NCI-H748 treated with DMSO at 0.1 percent for 48 hours (cell line): ENCODE results near the gene FITM1.

ENCODE experiments used
- DNase-seq: peaks from one replicate; lab custom pipeline; 2025; lab: John Stamatoyannopoulos, UW

The FITM1 gene

DNA sequence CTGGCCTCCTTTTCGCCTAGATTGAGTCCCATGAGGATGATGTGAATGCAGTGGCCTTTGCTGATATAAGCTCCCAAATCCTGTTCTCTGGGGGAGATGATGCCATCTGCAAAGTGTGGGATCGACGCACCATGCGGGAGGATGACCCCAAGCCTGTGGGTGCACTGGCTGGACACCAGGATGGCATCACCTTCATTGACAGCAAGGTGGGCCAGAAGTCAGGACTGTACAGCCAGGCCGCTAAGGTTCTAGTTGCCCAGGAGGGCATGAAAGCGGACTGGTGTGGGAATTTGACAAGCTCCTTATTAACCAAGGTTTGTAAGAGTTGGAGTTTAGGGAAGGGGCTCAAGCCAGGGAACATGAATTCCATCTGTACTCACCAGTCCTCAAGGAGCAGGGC, 10.8 kb upstream of the FITM1 start:
- DNase-seq, result no peak

DNA sequence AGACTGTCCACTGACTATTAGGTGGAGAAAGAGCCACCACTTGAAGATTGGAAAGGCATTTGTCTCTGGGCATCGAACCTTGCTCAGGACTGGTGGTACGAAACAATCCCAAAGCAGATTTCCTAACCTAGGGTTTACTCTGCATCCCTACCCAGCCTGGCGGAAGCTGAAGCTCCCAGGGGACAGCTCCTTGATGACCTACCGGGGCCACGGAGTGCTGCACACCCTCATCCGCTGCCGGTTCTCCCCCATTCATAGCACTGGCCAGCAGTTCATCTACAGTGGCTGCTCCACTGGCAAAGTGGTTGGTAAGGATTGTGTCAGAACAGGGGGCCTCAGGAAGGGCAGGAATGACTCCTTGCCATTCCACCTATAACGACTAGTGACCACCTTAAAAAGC, 9.2 kb upstream of the FITM1 start:
- DNase-seq, result no peak

DNA sequence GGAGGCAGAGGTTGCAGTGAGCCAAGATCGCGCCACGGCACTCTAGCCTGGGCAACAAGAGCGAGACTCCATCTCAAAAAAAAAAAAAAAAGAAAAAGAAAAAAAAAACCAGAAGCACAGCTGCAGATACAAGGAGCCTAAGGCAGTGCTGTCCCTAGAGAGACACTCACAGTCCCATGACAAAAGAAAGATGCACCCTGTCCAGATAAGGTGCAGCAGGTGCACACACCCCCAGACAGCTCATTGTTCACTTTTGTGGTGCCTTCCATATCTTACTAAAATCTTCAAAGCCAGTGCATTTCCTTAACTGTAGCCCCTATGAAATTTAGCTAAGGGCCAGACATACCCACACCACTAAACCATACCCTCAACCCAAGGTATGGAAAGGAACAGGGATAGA, 8.0 kb upstream of the FITM1 start:
- DNase-seq, result no peak

DNA sequence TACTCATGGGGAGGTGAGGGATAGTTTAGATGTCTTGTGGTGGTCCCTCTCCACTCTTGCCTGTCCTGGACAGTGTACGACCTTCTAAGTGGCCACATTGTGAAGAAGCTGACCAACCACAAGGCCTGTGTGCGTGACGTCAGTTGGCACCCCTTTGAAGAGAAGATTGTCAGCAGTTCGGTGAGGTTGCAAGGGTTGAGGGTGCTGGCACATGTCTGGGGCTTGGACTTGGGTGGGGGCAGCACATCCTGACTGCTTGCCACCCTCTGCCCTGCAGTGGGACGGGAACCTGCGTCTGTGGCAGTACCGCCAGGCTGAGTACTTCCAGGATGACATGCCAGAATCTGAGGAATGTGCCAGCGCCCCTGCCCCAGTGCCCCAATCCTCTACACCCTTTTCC, 7.6 kb upstream of the FITM1 start:
- DNase-seq, result no peak

DNA sequence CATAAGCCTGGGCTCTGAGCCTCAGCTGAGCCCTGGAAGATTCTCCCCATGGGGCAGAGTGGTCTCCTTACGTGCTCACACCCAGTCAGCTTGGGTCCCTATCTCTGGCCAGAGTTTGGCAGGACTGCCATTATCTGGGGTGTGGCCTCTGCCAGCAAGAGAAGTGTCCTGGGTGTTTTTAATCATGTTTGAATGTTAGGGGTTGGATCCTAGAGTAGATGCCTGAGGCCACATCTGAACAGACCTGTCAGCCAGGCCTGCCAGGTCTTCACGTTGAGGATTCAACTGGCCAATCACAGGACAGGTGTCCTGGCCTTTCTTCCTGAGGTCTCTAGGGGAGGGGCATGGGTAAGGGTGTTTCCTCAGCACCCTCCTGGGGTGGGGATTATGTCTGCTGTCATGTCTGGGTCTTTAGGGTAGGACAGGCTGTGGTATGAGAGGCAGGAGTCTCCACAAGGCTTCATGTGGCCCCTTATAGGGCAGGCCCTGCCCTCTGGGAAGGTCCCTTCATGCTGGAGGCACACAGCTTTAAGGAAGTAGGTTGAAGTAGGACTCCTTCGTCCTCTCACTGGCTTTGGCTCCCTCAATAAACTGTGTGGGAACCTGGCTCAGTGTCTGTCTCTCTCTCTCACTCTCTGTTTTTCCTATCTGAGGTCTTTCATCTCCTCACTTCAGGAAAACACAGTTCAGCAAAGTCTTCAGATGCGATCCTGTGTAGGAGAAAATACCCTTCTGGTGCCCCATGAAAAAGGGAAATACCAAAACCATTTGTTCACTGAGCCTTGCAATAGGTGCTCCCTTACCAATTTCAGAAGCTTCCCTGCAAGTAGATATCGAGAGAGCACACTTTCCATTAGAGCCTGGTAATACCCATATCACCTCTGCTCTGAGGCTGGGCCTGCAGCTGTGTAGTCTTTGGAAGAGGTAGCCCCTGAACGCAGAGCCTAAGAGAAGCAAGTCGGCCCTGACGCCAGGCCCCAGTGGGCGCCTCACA, 6.7 kb upstream of the FITM1 start:
- DNase-seq, result no peak

DNA sequence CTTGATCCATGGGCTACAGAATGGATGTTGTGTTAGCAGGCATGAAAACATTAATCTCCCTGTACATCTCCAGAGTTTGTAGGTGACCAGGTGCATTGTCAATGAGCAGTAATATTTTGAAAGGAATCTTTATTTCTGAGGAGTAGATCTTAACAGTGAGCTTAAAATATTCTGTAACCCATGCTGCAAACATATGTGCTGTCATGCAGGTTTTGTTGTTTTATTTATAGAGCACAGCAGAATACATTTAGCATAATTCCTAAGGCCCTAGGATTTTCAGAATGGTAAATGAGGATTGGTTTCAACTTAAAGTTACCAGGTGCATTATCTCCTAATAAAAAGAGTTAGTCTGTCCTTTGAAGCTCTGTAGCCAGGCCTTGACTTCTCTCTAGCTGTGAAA, 3.5 kb upstream of the FITM1 start:
- DNase-seq, result no peak

DNA sequence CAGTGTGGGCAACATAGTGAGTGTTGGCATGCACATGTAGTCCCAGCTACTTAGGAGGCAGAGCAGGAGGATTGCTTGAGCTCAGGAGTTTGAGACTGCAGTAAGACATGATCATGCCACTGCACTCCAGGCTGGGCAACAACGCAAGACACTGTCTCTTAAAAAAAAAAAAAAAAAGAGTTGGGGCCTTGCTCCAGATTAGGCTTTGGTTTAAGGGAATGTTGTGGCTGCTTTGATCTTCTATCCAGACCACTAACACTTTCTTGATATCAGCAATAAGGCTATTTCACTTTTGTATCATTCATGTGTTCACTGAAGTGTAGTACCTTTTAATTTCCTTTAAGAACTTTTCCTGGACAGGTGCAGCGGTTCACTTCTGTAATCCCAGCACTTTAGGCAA, 2.8 kb upstream of the FITM1 start:
- no peak for DNase-seq

DNA sequence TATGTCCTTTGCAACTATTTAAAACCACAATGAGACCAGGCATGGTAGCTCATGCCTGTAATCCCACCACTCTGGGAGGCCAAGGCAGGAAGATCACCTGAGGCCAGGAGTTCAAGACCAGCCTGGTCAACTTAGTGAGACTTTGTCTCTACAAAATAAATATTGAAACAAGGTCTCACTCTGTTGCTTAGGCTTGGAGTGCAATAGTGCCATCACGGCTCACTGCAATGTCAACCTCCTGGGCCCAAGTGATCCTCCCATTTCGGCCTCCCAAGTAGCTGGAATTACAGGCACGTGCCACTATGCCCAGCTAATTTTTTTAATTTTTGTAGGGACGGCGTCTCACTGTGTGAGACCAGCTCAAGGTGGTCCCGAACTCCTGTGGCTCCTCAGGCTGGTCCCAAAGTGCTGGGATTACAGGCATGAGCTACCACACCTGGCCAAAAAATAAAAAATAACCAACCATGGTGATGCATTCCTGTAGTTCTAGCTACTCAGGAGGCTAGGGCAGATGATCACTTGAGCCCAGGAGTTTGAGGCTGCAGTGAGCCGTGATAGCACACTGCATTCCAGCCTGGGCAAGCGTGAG, 955 bp upstream of the FITM1 start:
- DNase-seq, result no peak

DNA sequence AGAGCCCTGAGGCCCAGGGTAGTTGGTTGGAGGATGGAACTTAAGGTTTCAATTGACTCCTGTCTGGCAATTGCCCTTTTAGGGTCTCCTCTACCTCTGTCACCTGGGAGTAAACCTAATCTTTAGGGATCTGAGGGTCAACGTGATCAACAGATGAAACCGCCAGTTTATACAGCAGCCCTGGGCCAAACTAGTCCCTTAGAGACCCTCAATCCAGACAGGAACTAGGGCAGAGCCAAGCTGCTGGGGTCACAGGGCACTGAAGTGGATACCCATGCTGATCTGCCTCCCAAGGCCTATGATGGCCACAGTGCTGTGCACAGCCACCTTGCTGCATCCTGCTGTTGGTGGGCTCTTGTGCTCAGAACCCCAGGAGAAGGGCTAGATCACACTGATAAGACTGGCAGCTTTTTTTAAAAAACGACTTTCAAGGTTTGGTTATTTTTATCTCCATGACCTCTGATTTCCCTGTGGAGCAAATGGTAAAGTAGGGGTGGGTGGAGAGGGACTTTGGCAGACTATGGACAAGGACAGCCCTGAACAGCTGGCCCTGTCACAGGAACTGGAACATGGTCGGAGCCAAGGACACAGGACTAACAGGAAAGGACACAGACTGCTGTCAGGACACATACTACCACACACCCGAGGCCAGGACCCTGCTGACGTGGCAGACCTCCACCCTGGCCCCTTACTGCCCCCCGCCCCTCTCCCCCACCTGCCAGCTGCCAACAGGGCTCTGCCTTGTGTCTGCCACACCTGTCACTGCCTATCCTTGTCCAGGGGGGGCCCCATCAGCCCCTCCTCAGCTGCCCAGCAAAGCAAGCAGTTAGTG, 474 bp downstream of the FITM1 start:
- DNase-seq, result no peak

DNA sequence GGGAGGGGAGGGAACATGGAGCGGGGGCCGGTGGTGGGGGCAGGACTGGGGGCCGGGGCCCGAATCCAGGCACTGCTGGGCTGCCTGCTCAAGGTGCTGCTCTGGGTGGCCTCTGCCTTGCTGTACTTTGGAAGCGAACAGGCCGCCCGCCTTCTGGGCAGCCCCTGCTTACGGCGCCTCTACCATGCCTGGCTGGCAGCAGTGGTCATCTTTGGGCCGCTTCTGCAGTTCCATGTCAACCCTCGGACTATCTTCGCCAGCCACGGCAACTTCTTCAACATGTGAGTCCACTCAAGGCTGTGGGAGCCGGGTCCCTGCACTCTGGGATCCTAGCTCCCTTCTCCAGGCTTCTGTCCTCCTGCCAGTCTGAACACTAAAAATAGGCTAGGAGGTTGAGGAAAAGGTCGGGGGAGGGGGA, 1.1 kb downstream of the FITM1 start:
- no peak for DNase-seq

DNA sequence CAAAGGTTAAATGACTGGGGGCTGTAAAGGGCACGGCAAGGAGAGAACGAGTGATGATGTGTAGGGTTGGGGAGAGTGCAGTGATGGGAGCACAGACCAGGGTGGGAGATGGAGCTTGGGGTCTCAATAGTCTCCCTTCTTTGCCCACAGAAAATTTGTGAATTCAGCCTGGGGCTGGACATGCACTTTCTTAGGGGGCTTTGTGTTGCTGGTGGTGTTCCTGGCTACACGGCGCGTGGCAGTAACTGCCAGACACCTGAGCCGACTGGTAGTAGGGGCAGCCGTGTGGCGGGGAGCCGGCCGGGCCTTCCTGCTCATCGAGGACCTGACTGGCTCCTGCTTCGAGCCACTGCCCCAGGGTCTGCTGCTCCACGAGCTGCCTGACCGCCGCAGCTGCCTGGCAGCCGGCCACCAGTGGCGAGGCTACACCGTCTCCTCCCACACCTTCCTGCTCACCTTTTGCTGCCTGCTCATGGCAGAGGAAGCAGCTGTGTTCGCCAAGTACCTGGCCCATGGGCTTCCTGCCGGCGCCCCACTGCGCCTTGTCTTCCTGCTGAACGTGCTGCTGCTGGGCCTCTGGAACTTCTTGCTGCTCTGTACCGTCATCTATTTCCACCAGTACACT, 1.7 kb downstream of the FITM1 start:
- DNase-seq, result no peak

DNA sequence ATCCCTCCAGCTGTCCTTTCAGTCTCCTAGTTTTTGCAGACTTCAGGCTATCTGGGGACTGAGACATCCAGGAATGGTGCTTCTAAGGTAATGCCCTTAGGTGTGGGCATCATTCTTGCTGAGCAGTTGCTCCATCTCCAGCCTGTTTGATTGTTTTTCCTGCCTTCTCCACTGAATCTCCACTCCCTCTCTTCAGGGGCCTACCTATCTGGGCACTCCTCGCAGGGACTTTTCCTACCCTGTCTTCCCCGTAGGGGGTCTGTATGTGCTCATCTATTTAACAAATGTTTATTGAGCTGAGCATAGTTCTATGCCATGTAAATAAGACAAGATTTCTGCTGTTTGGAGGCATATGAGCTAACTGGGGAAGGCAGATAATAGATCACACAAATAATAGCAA, 2.5 kb downstream of the FITM1 start:
- DNase-seq, result no peak

DNA sequence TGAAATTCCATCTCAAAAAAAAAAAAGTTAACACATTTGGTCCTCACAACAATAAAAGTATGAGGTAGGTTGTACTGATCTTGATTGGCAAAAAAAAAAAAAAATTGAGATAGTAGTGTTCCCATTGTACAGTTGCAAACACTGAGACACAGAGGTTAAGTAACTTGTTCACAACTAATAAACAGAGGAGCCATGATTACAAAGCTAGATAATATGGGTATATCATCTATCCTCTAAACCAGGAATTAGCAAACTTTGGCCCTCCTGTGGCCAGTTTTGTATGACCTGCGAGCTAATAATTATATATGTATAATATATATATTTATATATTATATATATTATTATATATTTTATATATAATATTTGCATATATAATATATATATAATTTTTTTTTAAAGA, 3.3 kb downstream of the FITM1 start:
- no peak for DNase-seq

DNA sequence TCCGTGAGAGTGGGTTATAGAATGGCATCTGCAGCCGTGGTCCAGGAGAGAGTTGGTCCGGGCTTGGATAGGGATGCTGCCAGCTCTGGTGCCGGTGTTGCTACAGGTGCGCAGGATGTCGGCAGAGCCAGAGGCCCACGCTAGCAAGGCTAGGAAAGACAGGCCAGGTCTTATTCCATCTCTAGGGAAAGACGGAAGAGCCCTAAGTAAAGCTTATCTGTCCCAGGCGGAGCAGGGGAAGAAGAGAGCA, 5.0 kb downstream of the FITM1 start:
- no peak for DNase-seq

DNA sequence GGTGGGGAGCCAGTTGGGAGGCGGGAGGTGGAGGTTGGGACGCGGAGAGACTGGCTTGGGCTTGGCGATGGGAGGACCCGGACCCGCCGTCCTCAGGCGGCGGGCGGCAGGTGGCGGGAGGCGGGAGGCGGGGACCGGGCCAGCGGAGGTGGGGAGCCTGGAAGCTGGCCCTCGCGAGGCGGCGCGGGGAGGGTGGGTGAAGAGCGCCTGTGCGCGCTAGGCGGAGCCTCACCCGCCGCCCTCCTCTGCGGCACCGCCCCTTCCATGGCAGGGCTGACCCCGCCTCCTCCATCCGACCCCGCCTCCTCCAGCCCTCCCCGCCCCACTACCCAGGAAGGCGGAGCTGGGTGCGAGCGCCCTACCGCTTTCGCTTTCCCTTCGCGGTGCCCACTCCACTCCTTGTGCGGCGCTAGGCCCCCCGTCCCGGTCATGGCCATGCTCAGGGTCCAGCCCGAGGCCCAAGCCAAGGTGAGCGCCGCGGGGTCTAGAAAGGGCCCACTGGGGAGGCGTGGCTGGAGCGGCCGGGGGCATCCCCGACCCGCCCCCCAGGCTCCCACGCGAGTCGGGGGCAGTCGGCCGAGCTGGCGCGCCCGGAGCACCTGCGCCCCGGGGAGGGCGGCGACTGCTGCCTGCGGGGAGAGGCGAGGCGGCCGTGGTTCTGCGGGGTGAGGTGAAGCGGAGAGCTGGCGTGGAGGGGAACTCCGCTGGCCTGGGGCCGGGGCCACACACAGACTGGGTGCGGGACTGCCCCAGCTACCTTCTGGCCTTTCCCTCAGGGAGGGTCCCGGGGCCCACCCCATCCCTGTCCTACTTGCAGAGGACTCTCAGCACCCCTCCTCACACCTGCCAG, 5.6 kb downstream of the FITM1 start, which contains the start of gene PSME1:
PSME1 (plus strand) TSS at position 361 of the 850 bp plus-strand sequence; CDS start at position 430, 69 bp downstream.
- peak; percentile 73 for DNase-seq

DNA sequence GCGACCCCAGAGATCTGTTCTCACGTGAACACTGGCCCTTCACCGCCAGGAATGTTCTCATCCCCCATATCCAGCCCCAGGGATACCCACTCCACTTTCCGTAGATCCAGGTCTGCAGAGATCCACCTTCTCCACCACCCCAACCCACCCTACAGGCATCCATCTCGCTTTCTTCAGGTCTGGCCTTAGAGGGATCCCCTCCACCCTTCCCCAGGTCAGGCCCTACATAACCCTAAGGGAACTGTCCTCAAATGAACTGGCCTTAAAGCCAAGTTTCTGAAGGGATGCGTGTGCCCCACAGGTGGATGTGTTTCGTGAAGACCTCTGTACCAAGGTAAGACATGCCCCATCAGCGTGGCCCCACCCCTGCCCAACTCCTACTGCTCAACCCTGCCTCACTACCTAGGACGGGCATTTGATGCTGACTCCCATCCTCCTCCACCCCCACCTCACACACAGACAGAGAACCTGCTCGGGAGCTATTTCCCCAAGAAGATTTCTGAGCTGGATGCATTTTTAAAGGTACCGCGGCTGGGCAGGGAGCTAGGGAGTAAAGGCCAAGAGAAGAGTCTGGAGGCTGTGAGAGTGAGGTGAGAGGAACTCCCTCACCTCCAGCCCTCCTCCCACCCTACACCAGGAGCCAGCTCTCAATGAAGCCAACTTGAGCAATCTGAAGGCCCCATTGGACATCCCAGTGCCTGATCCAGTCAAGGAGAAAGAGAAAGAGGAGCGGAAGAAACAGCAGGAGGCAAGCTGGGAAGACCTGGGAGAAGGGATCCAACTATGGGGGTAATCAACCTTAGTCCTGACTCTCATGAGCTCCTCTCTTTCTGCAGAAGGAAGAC, 6.4 kb downstream of the FITM1 start:
- no peak for DNase-seq

DNA sequence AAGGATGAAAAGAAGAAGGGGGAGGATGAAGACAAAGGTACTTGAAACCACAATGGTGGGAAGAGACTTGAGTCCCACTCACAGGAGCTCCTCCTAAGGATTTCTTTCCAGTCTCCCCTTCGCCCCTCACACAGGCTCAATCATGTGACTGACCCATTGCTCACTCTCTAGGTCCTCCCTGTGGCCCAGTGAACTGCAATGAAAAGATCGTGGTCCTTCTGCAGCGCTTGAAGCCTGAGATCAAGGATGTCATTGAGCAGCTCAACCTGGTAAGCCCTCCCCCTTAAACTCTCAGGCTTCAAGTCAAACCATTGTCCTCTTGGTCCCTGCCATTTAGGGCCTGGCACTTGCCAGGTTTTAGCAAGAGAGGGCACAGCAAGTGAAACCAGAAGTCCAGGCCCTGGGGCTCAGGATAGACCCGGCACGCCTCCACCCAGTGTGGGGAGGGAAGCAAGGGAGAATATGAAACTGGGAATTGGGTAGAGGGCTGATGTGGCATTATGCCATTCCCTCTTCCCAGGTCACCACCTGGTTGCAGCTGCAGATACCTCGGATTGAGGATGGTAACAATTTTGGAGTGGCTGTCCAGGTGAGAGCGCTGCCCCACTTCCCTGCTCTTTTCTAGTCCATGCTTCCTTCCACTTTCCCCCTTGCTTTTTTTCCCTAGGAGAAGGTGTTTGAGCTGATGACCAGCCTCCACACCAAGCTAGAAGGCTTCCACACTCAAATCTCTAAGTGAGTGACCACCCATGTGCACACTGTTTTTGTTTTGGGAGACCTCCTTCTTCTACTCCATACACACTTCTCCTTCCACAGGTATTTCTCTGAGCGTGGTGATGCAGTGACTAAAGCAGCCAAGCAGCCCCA, 7.3 kb downstream of the FITM1 start:
- no peak for DNase-seq

DNA sequence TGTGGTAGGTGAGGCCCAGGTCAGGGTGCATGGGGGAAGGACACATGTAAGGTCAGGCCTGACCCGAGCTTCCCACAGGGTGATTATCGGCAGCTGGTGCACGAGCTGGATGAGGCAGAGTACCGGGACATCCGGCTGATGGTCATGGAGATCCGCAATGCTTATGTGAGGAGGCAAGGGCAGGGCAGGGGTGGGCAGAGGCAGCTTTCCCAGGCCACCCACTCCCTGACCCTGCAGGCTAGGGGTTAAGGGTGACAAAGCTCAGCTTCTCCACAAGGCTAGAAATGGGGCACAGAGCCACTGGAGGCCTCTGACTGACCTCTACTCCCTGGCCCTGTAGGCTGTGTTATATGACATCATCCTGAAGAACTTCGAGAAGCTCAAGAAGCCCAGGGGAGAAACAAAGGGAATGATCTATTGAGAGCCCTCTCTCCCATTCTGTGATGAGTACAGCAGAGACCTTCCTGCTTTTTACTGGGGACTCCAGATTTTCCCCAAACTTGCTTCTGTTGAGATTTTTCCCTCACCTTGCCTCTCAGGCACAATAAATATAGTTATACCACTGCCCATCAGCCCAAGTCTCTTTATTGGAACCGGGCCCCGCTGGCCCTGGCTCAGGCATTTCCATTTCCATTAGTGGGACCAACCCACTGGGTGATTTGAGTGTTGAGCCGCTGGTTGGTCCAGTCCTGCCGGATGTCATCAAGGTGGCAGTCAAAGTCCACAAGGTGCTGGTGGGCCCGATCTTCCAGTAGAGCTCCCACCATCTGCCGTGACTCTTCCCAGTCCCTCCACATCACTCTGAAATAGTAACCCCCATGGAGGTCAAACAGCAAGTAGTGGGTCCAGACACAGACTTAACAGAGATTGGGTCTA, 8.2 kb downstream of the FITM1 start:
- no peak for DNase-seq
